ENCODE results near the gene BOLA3. TPM values are rescaled to one million over a fixed set of nuclear protein-coding genes. Genes with fewer than 3 reads are reported as not detected.

The BOLA3 gene
- total and polyA plus RNA-seq, 10 of the 15 experiments (the other 5 are each of a cell fraction or from before 2014, with no cell fraction given) = 62.6 to 300 (median 134) TPM

DNA sequence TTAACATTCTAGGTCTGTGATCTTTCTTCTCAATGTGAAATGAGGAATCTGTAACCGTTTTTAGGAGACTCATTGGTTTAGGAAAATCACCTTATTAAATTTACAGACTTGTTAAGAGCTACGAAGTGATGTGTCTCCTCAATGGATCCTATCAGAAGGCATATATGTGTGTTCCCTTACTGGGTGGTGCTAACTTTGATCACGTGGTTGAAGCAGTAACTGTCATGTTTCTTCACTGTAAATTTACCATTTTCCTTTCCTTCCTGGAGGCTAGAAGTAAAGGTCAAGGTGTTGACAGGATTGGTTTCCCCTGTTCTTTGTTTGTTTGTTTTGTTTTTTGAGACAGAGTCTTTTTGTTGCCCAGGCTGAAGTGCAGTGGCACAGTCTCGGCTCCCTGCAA is 49.3 kb upstream of the BOLA3 start (continued):
- no peak for TF ChIP-seq IRF4 (IDR thresholded peaks at IDR 0.05; ENCODE audit: low read depth, low read length)
- TF ChIP-seq, protein P1, sequence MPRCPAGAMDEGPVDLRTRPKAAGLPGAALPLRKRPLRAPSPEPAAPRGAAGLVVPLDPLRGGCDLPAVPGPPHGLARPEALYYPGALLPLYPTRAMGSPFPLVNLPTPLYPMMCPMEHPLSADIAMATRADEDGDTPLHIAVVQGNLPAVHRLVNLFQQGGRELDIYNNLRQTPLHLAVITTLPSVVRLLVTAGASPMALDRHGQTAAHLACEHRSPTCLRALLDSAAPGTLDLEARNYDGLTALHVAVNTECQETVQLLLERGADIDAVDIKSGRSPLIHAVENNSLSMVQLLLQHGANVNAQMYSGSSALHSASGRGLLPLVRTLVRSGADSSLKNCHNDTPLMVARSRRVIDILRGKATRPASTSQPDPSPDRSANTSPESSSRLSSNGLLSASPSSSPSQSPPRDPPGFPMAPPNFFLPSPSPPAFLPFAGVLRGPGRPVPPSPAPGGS (IDR thresholded peaks at IDR 0.05; ENCODE audit: borderline replicate concordance, insufficient read depth, low read depth, low read length, poor library complexity, severe bottlenecking) = no peak
- TF ChIP-seq, protein P2, sequence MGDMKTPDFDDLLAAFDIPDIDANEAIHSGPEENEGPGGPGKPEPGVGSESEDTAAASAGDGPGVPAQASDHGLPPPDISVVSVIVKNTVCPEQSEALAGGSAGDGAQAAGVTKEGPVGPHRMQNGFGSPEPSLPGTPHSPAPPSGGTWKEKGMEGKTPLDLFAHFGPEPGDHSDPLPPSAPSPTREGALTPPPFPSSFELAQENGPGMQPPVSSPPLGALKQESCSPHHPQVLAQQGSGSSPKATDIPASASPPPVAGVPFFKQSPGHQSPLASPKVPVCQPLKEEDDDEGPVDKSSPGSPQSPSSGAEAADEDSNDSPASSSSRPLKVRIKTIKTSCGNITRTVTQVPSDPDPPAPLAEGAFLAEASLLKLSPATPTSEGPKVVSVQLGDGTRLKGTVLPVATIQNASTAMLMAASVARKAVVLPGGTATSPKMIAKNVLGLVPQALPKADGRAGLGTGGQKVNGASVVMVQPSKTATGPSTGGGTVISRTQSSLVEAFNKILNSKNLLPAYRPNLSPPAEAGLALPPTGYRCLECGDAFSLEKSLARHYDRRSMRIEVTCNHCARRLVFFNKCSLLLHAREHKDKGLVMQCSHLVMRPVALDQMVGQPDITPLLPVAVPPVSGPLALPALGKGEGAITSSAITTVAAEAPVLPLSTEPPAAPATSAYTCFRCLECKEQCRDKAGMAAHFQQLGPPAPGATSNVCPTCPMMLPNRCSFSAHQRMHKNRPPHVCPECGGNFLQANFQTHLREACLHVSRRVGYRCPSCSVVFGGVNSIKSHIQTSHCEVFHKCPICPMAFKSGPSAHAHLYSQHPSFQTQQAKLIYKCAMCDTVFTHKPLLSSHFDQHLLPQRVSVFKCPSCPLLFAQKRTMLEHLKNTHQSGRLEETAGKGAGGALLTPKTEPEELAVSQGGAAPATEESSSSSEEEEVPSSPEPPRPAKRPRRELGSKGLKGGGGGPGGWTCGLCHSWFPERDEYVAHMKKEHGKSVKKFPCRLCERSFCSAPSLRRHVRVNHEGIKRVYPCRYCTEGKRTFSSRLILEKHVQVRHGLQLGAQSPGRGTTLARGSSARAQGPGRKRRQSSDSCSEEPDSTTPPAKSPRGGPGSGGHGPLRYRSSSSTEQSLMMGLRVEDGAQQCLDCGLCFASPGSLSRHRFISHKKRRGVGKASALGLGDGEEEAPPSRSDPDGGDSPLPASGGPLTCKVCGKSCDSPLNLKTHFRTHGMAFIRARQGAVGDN (IDR thresholded peaks at IDR 0.05) = no peak

DNA sequence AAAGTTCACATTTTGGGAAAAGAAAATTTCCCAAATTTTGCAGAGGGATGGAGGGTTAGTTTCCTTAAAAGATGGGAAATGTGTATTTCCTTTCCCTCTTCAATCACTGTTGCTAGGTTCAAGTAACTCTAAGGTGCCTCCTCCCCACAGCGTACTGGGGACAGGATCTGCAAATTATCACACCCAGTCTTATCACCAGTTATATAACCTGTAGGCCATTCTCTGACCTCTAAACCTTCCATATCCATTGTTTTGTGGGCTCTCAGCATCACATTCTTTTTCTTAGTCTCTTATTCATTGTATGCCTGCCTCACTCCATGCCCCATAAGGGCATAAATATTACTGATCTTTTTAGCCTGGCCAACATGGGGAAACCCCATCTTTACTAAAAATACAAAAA is 47.1 kb upstream of the BOLA3 start:
- no peaks in the 10 kb centered on the region for H3K27me3 ChIP-seq (replicated peaks in 1 of 2; ENCODE audit: control insufficient read depth in 2 of 2, insufficient read depth in 2 of 2, low read length in 1 of 2)
- no peak overlapping the region for H3K27ac ChIP-seq (ENCODE audit: control insufficient read depth, insufficient read depth)
- H3K9ac ChIP-seq (ENCODE audit: control insufficient read depth, insufficient read depth, low read length) = no peak overlapping the region
- FAIRE-seq (no peak), DNase-seq (ENCODE audit: low read depth, low spot score) (no peak), ATAC-seq (no peak)
- H2AFZ ChIP-seq (ENCODE audit: control insufficient read depth, low read depth, low read length) = no peak overlapping the region
- no peaks in the 10 kb centered on the region for H3K9me3 ChIP-seq (replicated peaks; ENCODE audit: control insufficient read depth, insufficient read depth, low read length)
- intact Hi-C loops (cut with micrococcal nuclease; ENCODE audit: unreplicated experiment) (no loop called here), in situ Hi-C loops (cut with MboI) (no loop called here)
- no peak overlapping the region for H3K4me2 ChIP-seq (ENCODE audit: control insufficient read depth, insufficient read depth)
- H4K20me1 ChIP-seq (ENCODE audit: control insufficient read depth, insufficient read depth) = no peaks in the 10 kb centered on the region
- RAD21 ChIA-PET (ENCODE audit: unreplicated experiment) = no interaction called here
- POLR2A ChIA-PET = interaction anchor here (0.9 kb wide), 2 partner anchors 16 to 20 kb away, joined by 4 to 6 read pairs; no protein-coding TSS in a partner anchor
- CTCF ChIA-PET = interaction anchor here (7.8 kb wide), 1 partner anchor 14 kb away, joined by 90 read pairs; the partner anchor contains the start of gene MOB1A
- no peaks in the 10 kb centered on the region for H3K36me3 ChIP-seq (ENCODE audit: control insufficient read depth in 2 of 2, insufficient read depth in 2 of 2, low read length in 1 of 2)
- TF ChIP-seq TARDBP (IDR thresholded peaks at IDR 0.05; ENCODE audit: borderline replicate concordance) = no peak
- no peak for TF ChIP-seq TBL1XR1 (IDR thresholded peaks at IDR 0.05; ENCODE audit: low read depth, low read length)
- no peak for TF ChIP-seq IKZF2 (IDR thresholded peaks at IDR 0.05)
- TF ChIP-seq, protein P3, sequence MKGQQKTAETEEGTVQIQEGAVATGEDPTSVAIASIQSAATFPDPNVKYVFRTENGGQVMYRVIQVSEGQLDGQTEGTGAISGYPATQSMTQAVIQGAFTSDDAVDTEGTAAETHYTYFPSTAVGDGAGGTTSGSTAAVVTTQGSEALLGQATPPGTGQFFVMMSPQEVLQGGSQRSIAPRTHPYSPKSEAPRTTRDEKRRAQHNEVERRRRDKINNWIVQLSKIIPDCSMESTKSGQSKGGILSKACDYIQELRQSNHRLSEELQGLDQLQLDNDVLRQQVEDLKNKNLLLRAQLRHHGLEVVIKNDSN (IDR thresholded peaks at IDR 0.05; ENCODE audit: borderline replicate concordance, extremely low read length, insufficient read depth, low read depth, low read length) = no peak
- no peak for TF ChIP-seq LARP7 (IDR thresholded peaks at IDR 0.05)
- TF ChIP-seq BRCA1 (IDR thresholded peaks at IDR 0.05; ENCODE audit: low read depth, low read length) = no peak
- TF ChIP-seq GATAD2B (conservative IDR thresholded peaks at IDR 0.05; ENCODE audit: low read depth) = no peak
- no peak for TF ChIP-seq ATF7 (IDR thresholded peaks at IDR 0.05; ENCODE audit: low read depth)
- TF ChIP-seq HDGF (IDR thresholded peaks at IDR 0.05) = no peak
- BruUV-seq (replicated peaks) = no TSS peak
- SMC1A ChIA-PET (ENCODE audit: uncharacterized antibody, unreplicated experiment) = no interaction called here
- no peak overlapping the region for H3K4me3 ChIP-seq
- peaks cover 4% of the 10 kb centered on the region for H3K4me1 ChIP-seq (ENCODE audit: control insufficient read depth, insufficient read depth, low read length)
- peaks cover 16% of the 10 kb centered on the region for H3K79me2 ChIP-seq (ENCODE audit: control insufficient read depth, insufficient read depth, low read length)
- 100% methylated on average over 1 of the region's 1 CpG for WGBS (ENCODE audit: insufficient coverage, insufficient replicate concordance, low lambda C conversion rate, missing lambda C conversion rate)
